DLD1 (cell line): Measurements from ENCODE around the gene CYP2W1.

ENCODE experiments used
- in situ Hi-C: cut with HindIII; loops from 2 replicates; pipeline ENCODE4 v1.10.0; 2017; ENCODE audit warnings: low sequenced_read_pairs

The CYP2W1 gene

GRCh38 chr7:1012004-1012715, 29.2 kb downstream of the CYP2W1 start:
- in situ Hi-C loops: no loop called here

GRCh38 chr7:1012716-1013095, 29.7 kb downstream of the CYP2W1 start:
- in situ Hi-C loops: no loop called here

- in situ Hi-C loops: no loop called here
Observed at GRCh38 chr7:1013581-1013980, 30.6 kb downstream of the CYP2W1 start.

- in situ Hi-C loops: no loop called here
Observed at GRCh38 chr7:1014681-1015080, 31.7 kb downstream of the CYP2W1 start.

GRCh38 chr7:1015196-1016121, 32.5 kb downstream of the CYP2W1 start:
- in situ Hi-C loops: no loop called here

- in situ Hi-C loops: no loop called here
Observed at GRCh38 chr7:1016577-1017531, 33.9 kb downstream of the CYP2W1 start.

- in situ Hi-C loops: no loop called here
Observed at GRCh38 chr7:1017586-1018333, 34.8 kb downstream of the CYP2W1 start.

- in situ Hi-C loops: no loop called here
Observed at GRCh38 chr7:1018334-1018695, 35.3 kb downstream of the CYP2W1 start.

GRCh38 chr7:1019255-1019785, 36.3 kb downstream of the CYP2W1 start:
- in situ Hi-C loops: no loop called here

- in situ Hi-C loops: no loop called here
Observed at GRCh38 chr7:1019789-1020610, 37.0 kb downstream of the CYP2W1 start.

GRCh38 chr7:1020849-1021251, 37.9 kb downstream of the CYP2W1 start:
- in situ Hi-C loops: no loop called here

GRCh38 chr7:1021366-1021765, 38.4 kb downstream of the CYP2W1 start:
- in situ Hi-C loops: no loop called here

- in situ Hi-C loops: no loop called here
Observed at GRCh38 chr7:1021931-1022330, 39.0 kb downstream of the CYP2W1 start.

GRCh38 chr7:1022356-1022755, 39.4 kb downstream of the CYP2W1 start:
- in situ Hi-C loops: no loop called here

- in situ Hi-C loops: no loop called here
Observed at GRCh38 chr7:1022801-1023465, 40.0 kb downstream of the CYP2W1 start.

- in situ Hi-C loops: no loop called here
Observed at GRCh38 chr7:1024331-1024841, 41.4 kb downstream of the CYP2W1 start.

GRCh38 chr7:1024876-1025742, 42.1 kb downstream of the CYP2W1 start:
- in situ Hi-C loops: no loop called here
